Keratinocyte (primary cell): ENCODE data around the gene KATNB1. TPM values are rescaled to one million over a fixed set of nuclear protein-coding genes. Genes with fewer than 3 reads are reported as not detected.

Experiments used
- DNase-seq: peaks from one replicate; pipeline ENCODE4 v3.0.0-alpha.2; 2011; ENCODE audit warnings: low read depth, missing footprints, low spot score
- FAIRE-seq: peaks from 2 replicates; lab custom pipeline; 2011; peaks lifted over from hg19 to GRCh38; lab: Jason Lieb, UNC
- H2AFZ ChIP-seq: 2 replicates; pipeline ENCODE4 v1.6.0; 2012; ENCODE audit warnings: low read length, control low read depth, inconsistent platforms; ENCODE audit not compliant: control insufficient read depth
- H3K27ac ChIP-seq: 2 replicates; pipeline ENCODE4 v1.5.1; 2011; ENCODE audit warnings: low read length; ENCODE audit not compliant: control insufficient read depth, insufficient read depth
- H3K27me3 ChIP-seq: 3 replicates; pipeline ENCODE4 v1.6.0; 2011; ENCODE audit warnings: low read length; ENCODE audit not compliant: control insufficient read depth, insufficient read depth; ENCODE audit errors: extremely low read depth
- H3K36me3 ChIP-seq, 2 experiments: 2 replicates in 1 of 2; 3 replicates in 1 of 2; pipeline ENCODE4 v1.5.1; 2011; ENCODE audit warnings: low read length in 2 of 2, mild to moderate bottlenecking in 1 of 2; ENCODE audit not compliant: control insufficient read depth in 2 of 2, insufficient read depth in 2 of 2; ENCODE audit errors: extremely low read depth in 1 of 2
- H3K4me1 ChIP-seq: 3 replicates; pipeline ENCODE4 v1.5.1; 2011; ENCODE audit warnings: low read length; ENCODE audit not compliant: control insufficient read depth, insufficient read depth; ENCODE audit errors: extremely low read depth
- H3K4me2 ChIP-seq: 3 replicates; pipeline ENCODE4 v1.6.0; 2011; ENCODE audit warnings: low read depth, low read length; ENCODE audit not compliant: control insufficient read depth, insufficient read depth; ENCODE audit errors: extremely low read depth
- H3K4me3 ChIP-seq, 3 experiments: fragments of 200-600 bp in 1 of 3; sonication (generic) in 1 of 3; 2 replicates in 2 of 3; 3 replicates in 1 of 3; pipeline ENCODE4 v1.5.1; 2011 to 2016; ENCODE audit warnings: low read length in 3 of 3, mild to moderate bottlenecking in 3 of 3, control low read depth in 2 of 3, inconsistent platforms in 1 of 3, low read depth in 1 of 3, mixed read lengths in 1 of 3, mixed run types in 1 of 3, moderate library complexity in 1 of 3; ENCODE audit not compliant: control insufficient read depth in 2 of 3, insufficient read depth in 2 of 3; ENCODE audit errors: extremely low read depth in 1 of 3
- H3K79me2 ChIP-seq: 2 replicates; pipeline ENCODE4 v1.6.0; 2012; ENCODE audit warnings: low read length; ENCODE audit not compliant: control insufficient read depth, insufficient read depth
- H3K9ac ChIP-seq: 3 replicates; pipeline ENCODE4 v1.6.0; 2011; ENCODE audit warnings: low read length; ENCODE audit not compliant: control insufficient read depth, insufficient read depth; ENCODE audit errors: extremely low read depth
- H3K9me1 ChIP-seq: 3 replicates; pipeline ENCODE4 v1.6.0; 2011; ENCODE audit warnings: low read length; ENCODE audit not compliant: control insufficient read depth, insufficient read depth; ENCODE audit errors: extremely low read depth
- H3K9me3 ChIP-seq: 2 replicates; pipeline ENCODE4 v1.5.1; 2012; ENCODE audit warnings: low read depth, low read length; ENCODE audit not compliant: control insufficient read depth
- H4K20me1 ChIP-seq: 3 replicates; pipeline ENCODE4 v1.6.0; 2011; ENCODE audit warnings: low read length; ENCODE audit not compliant: control insufficient read depth, insufficient read depth; ENCODE audit errors: extremely low read depth
- CTCF ChIP-seq, 3 experiments: IDR thresholded peaks in 1 of 3; conservative IDR thresholded peaks in 1 of 3; optimal IDR thresholded peaks in 1 of 3; 2 replicates in 2 of 3; 3 replicates in 1 of 3; pipeline versions ENCODE3 to v1.5.1; 2011; ENCODE audit warnings: low read length in 3 of 3, mild to moderate bottlenecking in 3 of 3, moderate library complexity in 2 of 3, control low read depth in 1 of 3, inconsistent platforms in 1 of 3; ENCODE audit not compliant: insufficient read depth in 2 of 3; ENCODE audit errors: extremely low read depth in 1 of 3
- EZH2 ChIP-seq: IDR thresholded peaks from one replicate; pipeline ENCODE4 v1.6.1; 2012; ENCODE audit warnings: inconsistent platforms, mild to moderate bottlenecking, low read length, moderate library complexity
- dilution Hi-C: fragments of 300-500 bp; cut with MboI; formaldehyde crosslinking; loops from one replicate; pipeline ENCODE4 v1.7.0; 2020; ENCODE audit warnings: low sequenced_read_pairs; ENCODE audit not compliant: extremely low pct_ligation_motif_present
- polyA plus RNA-seq, 5 experiments: library from polyadenylated mRNA; depleted of rRNA in 3 of 5; stranded (reverse) in 3 of 5; stranded (forward) in 1 of 5; unstranded in 1 of 5; fragments of >200 nt; gene quantifications; 1 replicate in 1 of 5; 2 replicates in 3 of 5; 3 replicates in 1 of 5; pipeline versions ENCODE4 v1.2.1 to v1.2.3, GENCODE V29; 2011 to 2012; ENCODE audit warnings: missing spikeins in 2 of 5, low read depth in 1 of 5, low replicate concordance in 1 of 5

Gene KATNB1
- polyA plus RNA-seq, 1 donor (not counting 4 experiments of a cell fraction or from before 2014, with no cell fraction given): 18.9 TPM

GRCh38 chr16:57740423-57741071, 5.0 kb downstream of the KATNB1 start:
- H4K20me1 ChIP-seq: no peaks in the 10 kb centered on the region
- H3K27me3 ChIP-seq: no peaks in the 10 kb centered on the region
- peaks cover 3% of the 10 kb centered on the region for H3K9me1 ChIP-seq
- FAIRE-seq (peak; percentile 26), DNase-seq (no peak)
- H3K4me1 ChIP-seq: peaks cover 47% of the 10 kb centered on the region
- peak overlapping the region; percentile 20 for H2AFZ ChIP-seq
- peak overlapping the region; percentile 82 for H3K4me2 ChIP-seq
- H3K79me2 ChIP-seq: peaks cover 4% of the 10 kb centered on the region
- H3K9me3 ChIP-seq: no peaks in the 10 kb centered on the region
- no peak for TF ChIP-seq EZH2
- no peak for TF ChIP-seq CTCF (optimal IDR thresholded peaks at IDR 0.05 in 1 of 3, IDR thresholded peaks at IDR 0.05 in 1 of 3, conservative IDR thresholded peaks at IDR 0.05 in 1 of 3; ENCODE audit: extremely low read depth in 1 of 3, insufficient read depth in 2 of 3, low read length in 3 of 3)
- peak overlapping the region; percentile 78 for H3K9ac ChIP-seq
- peak overlapping the region; percentile 94 for H3K27ac ChIP-seq
- peaks cover 4 to 7% of the 10 kb centered on the region in 2 experiments for H3K36me3 ChIP-seq
- dilution Hi-C loops: no loop called here
- H3K4me3 ChIP-seq: peak overlapping the region in 1 of 3 experiments; percentile 45

GRCh38 chr16:57741660-57742191, 6.2 kb downstream of the KATNB1 start:
- Histone ChIP-seq H4K20me1 (no peaks in the 10 kb centered on the region), H3K9me1 (peaks cover 3% of the 10 kb centered on the region), H3K4me2 (no peak overlapping the region), H3K27ac (peak overlapping the region; percentile 34), H3K4me3 (no peak overlapping the region), H3K4me1 (peaks cover 40% of the 10 kb centered on the region), H3K79me2 (peaks cover 4% of the 10 kb centered on the region), H3K27me3 (no peaks in the 10 kb centered on the region), H3K9me3 (no peaks in the 10 kb centered on the region), H3K36me3 (peaks cover 4 to 5% of the 10 kb centered on the region in 2 experiments), H2AFZ (peak overlapping the region; percentile 61), H3K9ac (peak overlapping the region; percentile 33)
- no peak for FAIRE-seq
- dilution Hi-C loops: no loop called here
- TF ChIP-seq CTCF (optimal IDR thresholded peaks at IDR 0.05 in 1 of 3, IDR thresholded peaks at IDR 0.05 in 1 of 3, conservative IDR thresholded peaks at IDR 0.05 in 1 of 3; ENCODE audit: extremely low read depth in 1 of 3, insufficient read depth in 2 of 3, low read length in 3 of 3) (no peak), EZH2 (no peak)
- no peak for DNase-seq
